Upper lobe of left lung (tissue), 4 donors: Measurements from ENCODE around the gene MTMR4.
A peak's percentile ranks its signal among the peaks of the same experiment; 100 is the strongest.

Experiments used
- POLR2AphosphoS5 ChIP-seq, 2 donors: sonication (generic); formaldehyde crosslinking; IDR thresholded peaks; one replicate each; pipeline ENCODE4 v1.5.1; 2017; ENCODE audit warnings: antibody characterized with exemption in 2 of 2
- TF ChIP-seq, protein P1 (sequence below), 6 experiments: fragments of 450-650 bp in 4 of 6; fragments of 200-600 bp in 2 of 6; sonication (generic) in 2 of 6; IDR thresholded peaks; one replicate each; pipeline ENCODE4 v1.5.1; 2016 to 2019; ENCODE audit warnings: antibody characterized with exemption in 6 of 6

DNA sequence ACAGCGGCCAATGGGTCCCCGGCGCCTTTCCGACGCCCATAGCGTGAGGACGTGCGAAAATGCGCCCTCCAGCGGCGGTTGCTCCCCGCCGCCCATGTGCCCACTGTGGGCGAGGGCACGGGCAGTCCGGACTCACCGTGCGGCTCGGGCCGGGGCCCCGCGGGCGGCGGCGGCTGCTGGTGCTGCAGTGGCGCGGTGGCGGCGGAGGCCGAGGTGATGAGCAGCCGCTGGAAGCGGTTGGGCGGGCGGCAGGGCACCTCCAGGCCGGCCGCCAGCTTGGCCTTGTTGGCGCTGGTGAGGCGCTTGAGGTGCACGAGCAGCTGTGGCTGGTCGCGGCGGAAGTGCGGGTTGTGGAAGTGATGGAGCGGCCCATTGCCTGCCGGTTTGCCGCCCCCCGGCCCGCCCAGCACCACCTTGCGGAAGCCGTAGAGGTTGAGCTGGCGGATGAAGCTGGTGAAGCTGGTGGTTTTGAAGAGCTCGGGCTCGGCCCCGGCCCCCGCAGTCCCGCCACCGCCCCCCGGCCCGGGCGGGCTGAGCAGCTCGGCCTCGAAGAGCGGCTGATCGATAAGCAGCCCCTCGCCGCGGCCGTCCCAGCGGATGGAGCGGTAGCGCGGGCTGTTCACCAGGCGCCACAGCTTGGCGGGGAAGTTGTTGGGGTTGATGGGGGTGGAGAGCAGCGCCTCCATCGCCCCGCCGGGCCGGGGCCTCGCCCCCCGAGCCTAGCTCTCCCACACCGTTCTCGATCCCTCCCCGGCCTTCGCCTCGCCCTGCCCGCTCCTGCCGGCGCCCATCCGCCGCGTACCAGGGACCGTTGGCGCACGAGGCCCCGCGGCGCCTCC is 26.6 kb downstream of the MTMR4 start, which contains the start of gene HSF5:
- no peak for TF ChIP-seq POLR2AphosphoS5 (IDR thresholded peaks at IDR 0.05)
- TF ChIP-seq, protein P1, sequence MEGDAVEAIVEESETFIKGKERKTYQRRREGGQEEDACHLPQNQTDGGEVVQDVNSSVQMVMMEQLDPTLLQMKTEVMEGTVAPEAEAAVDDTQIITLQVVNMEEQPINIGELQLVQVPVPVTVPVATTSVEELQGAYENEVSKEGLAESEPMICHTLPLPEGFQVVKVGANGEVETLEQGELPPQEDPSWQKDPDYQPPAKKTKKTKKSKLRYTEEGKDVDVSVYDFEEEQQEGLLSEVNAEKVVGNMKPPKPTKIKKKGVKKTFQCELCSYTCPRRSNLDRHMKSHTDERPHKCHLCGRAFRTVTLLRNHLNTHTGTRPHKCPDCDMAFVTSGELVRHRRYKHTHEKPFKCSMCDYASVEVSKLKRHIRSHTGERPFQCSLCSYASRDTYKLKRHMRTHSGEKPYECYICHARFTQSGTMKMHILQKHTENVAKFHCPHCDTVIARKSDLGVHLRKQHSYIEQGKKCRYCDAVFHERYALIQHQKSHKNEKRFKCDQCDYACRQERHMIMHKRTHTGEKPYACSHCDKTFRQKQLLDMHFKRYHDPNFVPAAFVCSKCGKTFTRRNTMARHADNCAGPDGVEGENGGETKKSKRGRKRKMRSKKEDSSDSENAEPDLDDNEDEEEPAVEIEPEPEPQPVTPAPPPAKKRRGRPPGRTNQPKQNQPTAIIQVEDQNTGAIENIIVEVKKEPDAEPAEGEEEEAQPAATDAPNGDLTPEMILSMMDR (IDR thresholded peaks at IDR 0.05): peak in 4 of 6 experiments; percentile 9 to 43 (median 28)
